Measurements from ENCODE around the gene TGFBR3.

Gene TGFBR3

GRCh38 chr1:91704746-91705145 is 181.2 kb downstream of the TGFBR3 start:
- no peak for DNase-seq

- DNase-seq, result no peak
Measured at GRCh38 chr1:91703095-91703494, 182.9 kb downstream of the TGFBR3 start.

DNA sequence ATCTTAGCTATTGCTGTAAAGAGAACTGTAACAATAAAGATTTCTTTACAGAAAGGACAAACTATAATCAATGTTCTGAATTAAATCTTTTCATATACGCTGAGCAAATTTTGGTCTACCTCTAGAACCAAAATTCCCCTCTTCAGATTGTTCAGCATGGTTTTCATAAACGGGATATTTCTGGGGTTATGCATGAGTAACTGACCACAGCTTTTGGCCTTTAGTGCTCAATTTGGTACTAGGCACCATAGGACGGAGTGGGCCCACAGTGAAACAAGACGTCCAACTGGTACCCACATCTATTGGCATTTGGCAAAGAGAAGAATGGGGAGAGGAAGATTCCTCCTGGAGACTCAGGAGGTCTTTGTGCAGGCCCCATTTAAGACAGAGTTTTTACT is 184.5 kb downstream of the TGFBR3 start:
- no peak for DNase-seq

DNA sequence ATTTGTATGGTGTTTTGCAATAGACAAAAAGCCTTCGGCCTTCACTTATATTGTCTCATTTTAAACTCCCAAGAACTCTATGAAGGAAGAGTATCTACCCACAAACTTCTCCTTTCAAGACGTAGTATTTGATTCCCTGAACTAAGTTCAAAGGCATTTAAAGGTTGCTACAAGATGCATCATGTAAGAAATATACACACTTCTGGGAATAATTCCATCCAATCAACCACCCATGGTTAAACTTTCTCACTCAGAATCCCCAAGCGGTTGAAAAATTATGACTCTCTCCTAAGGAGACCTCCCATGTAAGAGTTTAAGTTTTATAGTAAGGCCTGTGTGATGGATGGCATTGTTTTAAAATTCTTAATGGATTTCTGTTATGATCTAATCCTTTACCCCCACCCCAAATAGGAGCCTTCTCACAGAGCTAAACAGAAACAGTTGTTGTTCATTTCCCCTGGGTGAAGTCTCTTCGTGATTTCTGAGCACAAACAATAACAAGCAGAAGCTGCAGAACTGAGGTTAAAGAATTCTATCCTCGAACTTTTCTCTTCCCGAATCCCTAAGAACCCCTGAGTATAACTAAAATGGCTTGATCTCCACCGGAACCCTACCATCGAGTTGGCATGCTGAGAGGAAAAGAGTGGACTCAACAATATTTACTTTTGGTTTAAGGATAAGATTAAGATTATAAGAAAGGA is 185.0 kb downstream of the TGFBR3 start:
- no peak for DNase-seq

GRCh38 chr1:91700332-91700731 is 185.6 kb downstream of the TGFBR3 start:
- no peak for DNase-seq

DNA sequence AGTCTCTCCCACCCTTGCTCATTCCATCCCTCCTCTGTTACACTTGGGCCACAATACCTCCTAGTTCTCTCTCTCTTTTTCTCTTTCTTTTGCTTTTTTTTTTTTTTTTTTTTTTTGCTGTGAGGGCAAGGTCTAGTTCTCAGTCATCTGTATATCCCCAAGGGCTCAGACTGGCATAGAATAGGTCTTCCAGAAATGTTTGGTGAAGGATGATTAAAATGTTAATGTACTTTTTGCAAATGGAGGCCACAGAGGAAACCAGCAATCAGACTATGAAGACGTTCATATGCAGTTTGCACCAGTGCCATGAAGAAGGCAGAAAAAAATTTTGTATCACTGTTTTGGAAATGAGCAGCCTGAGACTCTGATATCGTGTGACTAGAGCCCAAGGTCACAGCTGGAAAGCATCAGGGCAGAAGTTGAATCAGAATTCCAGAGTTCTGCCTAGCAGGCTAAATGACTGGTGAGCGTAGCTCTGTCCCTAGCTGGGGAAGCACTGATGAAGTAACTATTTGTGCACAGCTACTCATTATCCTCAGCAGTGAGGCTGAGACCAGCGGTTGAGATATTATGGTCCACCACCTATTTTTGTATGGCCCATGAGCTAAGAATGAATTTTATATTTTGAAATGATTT is 186.5 kb downstream of the TGFBR3 start:
- no peak for DNase-seq

- no peak for DNase-seq
Measured at GRCh38 chr1:91697861-91698260, 188.1 kb downstream of the TGFBR3 start.

DNA sequence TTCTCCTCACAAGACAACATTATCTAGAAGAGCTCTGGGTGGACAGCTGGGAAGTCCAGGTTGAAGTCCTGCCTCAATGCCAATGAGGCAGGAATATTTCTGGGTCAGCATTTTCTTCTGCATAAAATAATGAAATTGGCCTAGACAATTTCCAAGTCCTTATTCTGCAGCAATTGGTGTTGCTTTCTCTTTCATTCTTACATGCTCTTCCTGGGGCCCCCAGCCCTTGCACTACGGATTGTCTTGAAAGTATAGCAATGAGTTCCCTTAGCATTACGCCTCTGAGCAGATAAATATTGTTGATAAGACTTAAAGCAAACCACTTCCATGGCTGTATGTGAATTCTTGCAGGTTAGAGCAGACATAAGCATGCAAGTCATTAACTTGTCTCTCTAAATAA is 188.5 kb downstream of the TGFBR3 start:
- DNase-seq, result peak in 2 of 4 experiments; percentile 1 to 9

DNA sequence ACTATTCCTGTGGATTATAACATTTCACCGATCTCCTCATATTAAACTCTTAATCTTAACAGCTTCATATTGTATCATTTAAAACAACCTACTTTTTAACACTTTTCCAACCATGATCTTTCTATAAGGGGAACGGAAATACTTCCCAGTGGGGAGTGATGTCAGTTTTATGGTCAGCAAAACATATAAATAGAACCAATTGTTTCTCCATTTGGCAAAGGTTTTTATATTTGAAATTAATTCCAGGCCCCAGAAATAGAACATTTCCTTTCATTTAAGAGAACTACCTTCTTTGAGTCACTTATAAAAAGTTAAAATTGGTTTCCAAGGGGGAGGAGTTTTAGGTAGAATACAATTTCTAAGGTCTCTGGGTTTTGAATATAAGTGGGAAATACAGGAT is 189.6 kb downstream of the TGFBR3 start:
- DNase-seq, result no peak

DNA sequence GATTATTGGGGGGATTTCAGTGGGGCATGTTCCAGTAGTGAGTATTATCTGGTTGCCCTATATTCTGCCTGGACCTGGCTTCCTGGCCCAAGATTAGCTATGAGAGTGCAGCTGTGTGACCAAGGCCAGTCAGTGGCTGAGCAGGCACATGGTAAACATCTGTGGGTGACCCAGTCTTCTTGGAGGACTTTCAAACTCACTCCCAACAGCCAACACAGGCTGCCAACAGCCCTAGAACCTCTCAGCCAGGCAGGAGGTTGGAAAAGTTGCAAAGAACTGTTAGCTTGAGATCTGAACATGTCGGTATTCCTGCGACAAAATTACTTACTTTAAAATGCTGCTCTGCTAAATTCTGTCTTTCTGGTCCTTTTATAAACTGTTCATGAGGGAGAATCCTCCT is 192.4 kb downstream of the TGFBR3 start:
- DNase-seq, result no peak

DNA sequence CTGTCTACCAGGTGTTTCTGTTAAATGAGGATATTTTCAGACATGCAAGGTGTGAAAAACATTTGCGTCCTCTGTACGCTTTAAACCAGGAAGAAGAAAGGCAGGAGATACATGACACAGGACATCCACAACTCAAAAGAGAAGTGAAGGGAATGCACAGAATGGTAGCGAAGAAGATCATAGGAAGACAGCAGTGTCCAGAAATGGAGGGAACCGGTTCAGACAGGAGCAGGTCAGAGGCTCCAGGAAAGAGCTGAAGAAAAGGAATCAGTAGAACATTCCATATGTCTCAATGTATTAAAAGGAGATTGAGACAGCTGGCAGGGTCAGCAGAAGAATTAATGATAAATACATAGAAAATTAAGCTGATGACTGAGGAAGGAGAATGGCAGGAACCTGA is 194.4 kb downstream of the TGFBR3 start:
- no peak for DNase-seq

DNA sequence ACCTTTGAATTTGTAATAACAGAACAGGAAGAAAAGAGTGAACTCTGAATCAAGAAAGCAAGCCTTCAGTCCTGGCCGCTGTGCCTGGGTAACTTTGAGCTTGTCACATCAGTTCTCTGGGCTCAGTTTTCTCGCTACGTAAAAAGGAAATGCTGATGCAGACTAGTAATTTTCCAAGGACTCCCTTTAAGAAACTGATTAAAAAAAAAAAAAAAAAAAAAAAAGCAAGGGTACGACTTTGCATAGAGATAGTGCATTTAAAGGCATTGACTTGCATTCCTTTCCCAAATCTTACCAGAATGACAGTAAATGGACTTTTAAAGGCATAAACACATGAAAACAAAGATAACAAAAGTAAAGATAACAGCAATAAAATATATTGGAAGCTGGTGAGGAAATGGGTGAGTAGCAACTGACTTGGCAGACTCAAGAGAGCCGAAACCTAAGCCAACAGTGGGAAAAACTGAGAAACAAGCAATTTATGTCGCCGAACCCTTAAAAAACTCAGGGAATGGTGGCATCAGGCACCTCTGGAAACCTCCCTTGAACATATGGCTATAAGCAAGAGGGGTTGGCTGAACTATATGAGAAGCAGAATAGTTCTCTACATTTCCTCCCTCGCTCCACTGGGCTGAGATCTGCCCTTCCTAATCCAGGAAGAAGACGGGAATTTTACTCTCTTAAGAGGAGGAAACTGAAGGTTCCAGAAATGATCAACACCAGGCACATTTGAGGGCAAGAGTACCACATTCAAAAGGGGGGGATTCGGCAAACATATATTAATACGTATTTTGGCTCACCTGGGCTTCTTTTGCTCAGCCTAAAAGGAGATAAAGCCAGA is 196.1 kb downstream of the TGFBR3 start:
- no peak for DNase-seq

DNA sequence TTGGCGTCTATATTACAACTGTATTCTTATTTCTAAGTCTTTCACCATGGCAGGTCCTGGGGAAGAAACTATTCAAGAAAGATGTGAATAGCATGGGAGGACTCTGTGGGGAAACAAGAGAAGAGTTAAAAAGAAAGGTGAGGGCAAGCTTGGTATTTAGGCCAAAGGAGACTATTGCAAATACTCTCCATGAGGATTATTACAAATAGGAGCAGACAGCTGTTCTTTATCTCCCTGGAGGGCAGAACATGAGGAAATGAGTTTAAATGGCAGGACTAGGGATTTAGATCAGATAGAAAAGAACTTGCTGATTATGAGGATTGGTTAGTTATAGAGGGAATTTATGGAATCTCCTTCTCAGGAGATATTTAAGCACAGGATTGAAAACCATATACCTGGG is 198.5 kb downstream of the TGFBR3 start:
- DNase-seq, result no peak

GRCh38 chr1:91685994-91686393 is 200.0 kb downstream of the TGFBR3 start:
- no peak for DNase-seq

DNA sequence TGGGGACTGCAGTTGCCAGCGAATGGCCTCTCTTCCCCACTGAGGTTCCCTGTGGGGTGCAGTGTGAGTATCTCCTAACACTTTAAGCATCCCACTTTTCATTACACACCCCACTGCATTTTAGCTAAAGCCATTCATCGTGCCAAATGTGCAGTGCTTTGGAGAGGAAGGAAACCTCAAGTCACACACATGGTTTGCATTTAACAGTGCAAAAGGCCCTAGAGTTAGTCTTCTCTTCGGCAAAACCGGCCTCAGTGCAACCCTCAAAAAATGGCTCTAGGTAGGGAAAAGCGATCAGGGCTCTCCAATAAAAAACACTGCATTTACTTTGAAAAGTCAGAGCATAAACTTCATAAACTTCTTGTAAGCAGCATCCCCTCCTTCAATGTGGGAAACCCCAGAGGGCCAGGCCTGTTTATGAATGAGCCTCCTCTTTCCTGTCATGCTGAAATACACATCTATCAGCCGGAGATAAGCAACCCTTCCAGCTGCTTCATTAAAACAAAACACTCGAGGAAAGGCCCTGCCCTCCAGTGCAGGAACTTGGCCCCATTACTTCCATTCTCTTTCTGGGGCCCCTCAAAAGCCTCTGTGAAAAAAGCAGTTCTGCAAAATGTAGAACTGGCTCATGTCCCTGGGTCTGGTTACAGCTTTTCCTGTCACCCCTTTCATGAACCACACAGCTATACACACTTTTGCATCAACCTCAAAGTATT is 201.3 kb downstream of the TGFBR3 start:
- DNase-seq, result no peak

GRCh38 chr1:91683598-91683951 is 202.4 kb downstream of the TGFBR3 start:
- no peak for DNase-seq

- no peak for DNase-seq
Measured at GRCh38 chr1:91682882-91683597, 202.9 kb downstream of the TGFBR3 start.

GRCh38 chr1:91680556-91681155 is 205.3 kb downstream of the TGFBR3 start:
- DNase-seq, result no peak

DNA sequence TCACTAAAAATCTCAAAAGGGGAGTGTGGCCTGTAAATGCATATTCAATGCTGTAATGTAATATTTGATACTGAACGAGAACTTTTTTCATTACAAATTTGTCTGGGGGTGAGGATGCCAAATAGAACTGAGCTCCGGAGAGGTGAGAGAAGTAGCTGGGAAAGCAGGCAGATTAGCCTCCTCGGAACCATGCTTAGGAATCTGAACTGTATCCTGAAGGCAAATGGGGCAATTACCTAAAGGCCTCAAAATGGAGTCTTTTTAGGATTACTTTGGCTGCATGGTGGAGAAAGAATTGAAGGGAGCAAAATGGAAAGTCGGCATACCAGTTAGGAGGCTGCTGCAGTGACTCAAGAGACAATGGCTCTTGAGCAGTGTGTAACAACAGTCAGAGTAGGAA is 206.5 kb downstream of the TGFBR3 start:
- no peak for DNase-seq

DNA sequence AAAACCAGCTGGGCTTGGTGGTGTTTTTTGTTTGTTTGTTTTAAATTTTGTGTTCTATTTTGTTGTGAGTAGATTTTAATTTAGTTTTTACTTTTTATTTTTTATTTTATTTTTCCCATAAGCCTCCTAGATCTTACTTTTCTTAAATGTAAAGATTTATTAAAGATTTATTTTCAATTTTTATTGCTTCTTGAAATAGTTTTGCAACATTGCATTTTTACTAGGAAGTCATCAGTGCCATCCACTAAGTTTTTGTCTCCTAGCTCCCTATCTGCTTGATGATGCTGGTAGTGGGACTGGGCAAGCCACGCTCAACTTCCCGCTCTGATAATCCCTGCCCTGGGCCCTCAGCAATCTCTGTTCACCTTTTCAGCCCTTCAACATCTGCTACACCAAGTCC is 209.9 kb downstream of the TGFBR3 start:
- DNase-seq, result no peak

DNA sequence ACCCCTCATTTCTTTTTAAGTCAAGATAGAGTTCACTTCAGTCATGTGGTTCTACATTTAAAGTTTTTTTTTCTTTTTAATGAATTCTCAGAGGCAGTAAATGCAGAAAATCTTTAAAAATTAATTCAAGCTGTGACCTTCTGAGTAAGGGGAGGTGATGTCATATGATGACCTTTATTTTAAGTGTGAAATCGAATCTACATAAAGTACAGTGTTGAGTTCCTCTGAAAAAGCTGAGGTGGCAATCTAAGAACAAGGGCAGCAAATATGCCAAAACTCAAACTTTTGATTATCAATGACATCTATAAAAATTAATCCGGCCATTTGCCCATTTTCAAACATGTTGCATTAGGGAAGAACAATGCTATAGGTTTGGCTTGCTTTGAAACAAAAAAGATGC is 211.8 kb downstream of the TGFBR3 start:
- no peak for DNase-seq

DNA sequence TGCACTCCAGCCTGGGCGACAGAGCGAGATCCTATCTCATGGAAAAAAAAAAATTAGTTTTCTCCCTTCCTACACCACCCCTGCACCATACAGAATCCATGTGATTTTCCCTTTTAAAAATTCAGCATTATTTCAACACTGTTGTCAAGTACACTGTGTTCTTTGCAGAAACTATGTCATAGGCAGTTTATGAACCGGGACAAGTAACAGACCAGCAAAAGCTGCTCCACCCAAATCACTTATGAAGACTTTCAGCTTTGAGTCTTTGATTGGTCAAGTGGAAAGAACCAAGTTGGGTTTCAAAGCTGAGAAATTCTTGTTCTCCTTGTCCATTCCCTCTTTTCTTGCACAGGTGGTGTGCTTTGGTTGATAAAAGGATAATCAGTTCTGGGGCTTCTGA is 212.3 kb downstream of the TGFBR3 start:
- no peak for DNase-seq
